SK-N-SH treated with all-trans-retinoic acid at 6 μM for 48 hours (cell line): ENCODE measurements around the gene CLSTN2.

Experiments
- ARNTL ChIP-seq: fragments of 450-650 bp; formaldehyde crosslinking; IDR thresholded peaks from 2 replicates; pipeline ENCODE4 v1.5.0; 2020; ENCODE audit warnings: low read depth, mild to moderate bottlenecking, moderate library complexity, borderline replicate concordance
- BACH2 ChIP-seq: fragments of 250-450 bp; sonication (Bioruptor Pico); IDR thresholded peaks from 2 replicates; pipeline ENCODE4 v1.9.0; 2021; ENCODE audit warnings: mild to moderate bottlenecking, borderline replicate concordance
- TCF4 ChIP-seq: fragments of 250-450 bp; sonication (Bioruptor Pico); IDR thresholded peaks from 2 replicates; pipeline ENCODE4 v1.8.0; 2021; ENCODE audit warnings: mild to moderate bottlenecking, moderate library complexity, borderline replicate concordance
- ZFP3 ChIP-seq: fragments of 250-450 bp; sonication (Bioruptor Pico); IDR thresholded peaks from 2 replicates; pipeline ENCODE4 v1.5.0; 2020; ENCODE audit warnings: mild to moderate bottlenecking, moderate library complexity
- ZFP30 ChIP-seq: fragments of 450-650 bp; formaldehyde crosslinking; IDR thresholded peaks from 2 replicates; pipeline ENCODE4 v1.5.0; 2022; ENCODE audit warnings: mild to moderate bottlenecking, moderate library complexity
- ZNF70 ChIP-seq: fragments of 450-650 bp; formaldehyde crosslinking; IDR thresholded peaks from 2 replicates; pipeline ENCODE4 v1.5.0; 2020; ENCODE audit warnings: mild to moderate bottlenecking, moderate library complexity
- TF ChIP-seq, protein P1 (sequence below): fragments of 250-450 bp; sonication (Bioruptor Pico); IDR thresholded peaks from 2 replicates; pipeline ENCODE4 v1.8.0; 2021; ENCODE audit warnings: low read depth, mild to moderate bottlenecking, moderate library complexity, borderline replicate concordance
- TF ChIP-seq, protein P2 (sequence below): fragments of 250-450 bp; sonication (Bioruptor Pico); IDR thresholded peaks from 2 replicates; pipeline ENCODE4 v1.5.0; 2020; ENCODE audit warnings: mild to moderate bottlenecking, moderate library complexity

DNA sequence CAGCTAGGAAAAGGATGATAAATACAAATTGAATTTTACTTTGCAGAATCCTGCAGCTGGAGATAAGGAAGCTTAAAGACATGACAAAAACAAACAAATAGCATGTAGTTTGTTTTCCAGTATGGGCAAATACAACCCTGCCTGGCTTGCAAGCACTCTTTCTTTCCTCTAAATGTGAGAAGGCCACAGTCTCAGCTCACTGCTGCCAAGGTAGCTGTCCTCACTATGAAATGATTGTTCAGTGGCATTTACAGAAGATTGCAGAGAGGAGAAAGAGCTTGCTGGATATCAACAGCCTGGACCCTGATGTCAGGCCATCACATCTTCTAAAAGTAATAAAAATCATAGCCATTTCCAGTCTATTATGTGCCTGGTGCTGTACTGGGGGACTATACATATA lies 262.0 kb downstream of the CLSTN2 start:
- TF ChIP-seq, protein P1, sequence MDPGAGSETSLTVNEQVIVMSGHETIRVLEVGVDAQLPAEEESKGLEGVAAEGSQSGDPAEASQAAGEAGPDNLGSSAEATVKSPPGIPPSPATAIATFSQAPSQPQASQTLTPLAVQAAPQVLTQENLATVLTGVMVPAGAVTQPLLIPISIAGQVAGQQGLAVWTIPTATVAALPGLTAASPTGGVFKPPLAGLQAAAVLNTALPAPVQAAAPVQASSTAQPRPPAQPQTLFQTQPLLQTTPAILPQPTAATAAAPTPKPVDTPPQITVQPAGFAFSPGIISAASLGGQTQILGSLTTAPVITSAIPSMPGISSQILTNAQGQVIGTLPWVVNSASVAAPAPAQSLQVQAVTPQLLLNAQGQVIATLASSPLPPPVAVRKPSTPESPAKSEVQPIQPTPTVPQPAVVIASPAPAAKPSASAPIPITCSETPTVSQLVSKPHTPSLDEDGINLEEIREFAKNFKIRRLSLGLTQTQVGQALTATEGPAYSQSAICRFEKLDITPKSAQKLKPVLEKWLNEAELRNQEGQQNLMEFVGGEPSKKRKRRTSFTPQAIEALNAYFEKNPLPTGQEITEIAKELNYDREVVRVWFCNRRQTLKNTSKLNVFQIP (CRISPR knock-in tag), result no peak
- TF ChIP-seq TCF4 (CRISPR knock-in tag) (no peak), ZFP30 (CRISPR knock-in tag) (no peak), BACH2 (CRISPR knock-in tag) (no peak), ZFP3 (CRISPR knock-in tag) (no peak), ARNTL (no peak), ZNF70 (CRISPR knock-in tag) (no peak)
- TF ChIP-seq, protein P2, sequence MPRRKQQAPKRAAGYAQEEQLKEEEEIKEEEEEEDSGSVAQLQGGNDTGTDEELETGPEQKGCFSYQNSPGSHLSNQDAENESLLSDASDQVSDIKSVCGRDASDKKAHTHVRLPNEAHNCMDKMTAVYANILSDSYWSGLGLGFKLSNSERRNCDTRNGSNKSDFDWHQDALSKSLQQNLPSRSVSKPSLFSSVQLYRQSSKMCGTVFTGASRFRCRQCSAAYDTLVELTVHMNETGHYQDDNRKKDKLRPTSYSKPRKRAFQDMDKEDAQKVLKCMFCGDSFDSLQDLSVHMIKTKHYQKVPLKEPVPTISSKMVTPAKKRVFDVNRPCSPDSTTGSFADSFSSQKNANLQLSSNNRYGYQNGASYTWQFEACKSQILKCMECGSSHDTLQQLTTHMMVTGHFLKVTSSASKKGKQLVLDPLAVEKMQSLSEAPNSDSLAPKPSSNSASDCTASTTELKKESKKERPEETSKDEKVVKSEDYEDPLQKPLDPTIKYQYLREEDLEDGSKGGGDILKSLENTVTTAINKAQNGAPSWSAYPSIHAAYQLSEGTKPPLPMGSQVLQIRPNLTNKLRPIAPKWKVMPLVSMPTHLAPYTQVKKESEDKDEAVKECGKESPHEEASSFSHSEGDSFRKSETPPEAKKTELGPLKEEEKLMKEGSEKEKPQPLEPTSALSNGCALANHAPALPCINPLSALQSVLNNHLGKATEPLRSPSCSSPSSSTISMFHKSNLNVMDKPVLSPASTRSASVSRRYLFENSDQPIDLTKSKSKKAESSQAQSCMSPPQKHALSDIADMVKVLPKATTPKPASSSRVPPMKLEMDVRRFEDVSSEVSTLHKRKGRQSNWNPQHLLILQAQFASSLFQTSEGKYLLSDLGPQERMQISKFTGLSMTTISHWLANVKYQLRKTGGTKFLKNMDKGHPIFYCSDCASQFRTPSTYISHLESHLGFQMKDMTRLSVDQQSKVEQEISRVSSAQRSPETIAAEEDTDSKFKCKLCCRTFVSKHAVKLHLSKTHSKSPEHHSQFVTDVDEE (CRISPR knock-in tag), result no peak
